ENCODE data around the gene DBP. TPM values are rescaled to one million over a fixed set of nuclear protein-coding genes. Genes with fewer than 3 reads are reported as not detected.

DBP gene
- total and polyA plus RNA-seq, 2 of the 13 experiments (the other 11 are each of a cell fraction or from before 2014, with no cell fraction given), result 1.7 to 5.8 TPM

- TF ChIP-seq ZNF512B (CRISPR knock-in tag; IDR thresholded peaks at IDR 0.05; ENCODE audit: borderline replicate concordance) (no peak), GLI4 (CRISPR knock-in tag; IDR thresholded peaks at IDR 0.05; ENCODE audit: borderline replicate concordance) (no peak), THYN1 (CRISPR knock-in tag; IDR thresholded peaks at IDR 0.05; ENCODE audit: borderline replicate concordance, low read depth) (no peak), ZNF839 (CRISPR knock-in tag; IDR thresholded peaks at IDR 0.05; ENCODE audit: borderline replicate concordance) (no peak), PATZ1 (CRISPR knock-in tag; IDR thresholded peaks at IDR 0.05) (no peak), PHF21A (CRISPR knock-in tag; IDR thresholded peaks at IDR 0.05) (no peak), ZNF138 (CRISPR knock-in tag; IDR thresholded peaks at IDR 0.05; ENCODE audit: low read depth) (no peak), ZBTB8A (CRISPR knock-in tag; IDR thresholded peaks at IDR 0.05; ENCODE audit: borderline replicate concordance, low read depth) (no peak), PTBP1 (IDR thresholded peaks at IDR 0.05; ENCODE audit: low read depth, low read length, poor library complexity, severe bottlenecking) (no peak)
- TF ChIP-seq, protein P1, sequence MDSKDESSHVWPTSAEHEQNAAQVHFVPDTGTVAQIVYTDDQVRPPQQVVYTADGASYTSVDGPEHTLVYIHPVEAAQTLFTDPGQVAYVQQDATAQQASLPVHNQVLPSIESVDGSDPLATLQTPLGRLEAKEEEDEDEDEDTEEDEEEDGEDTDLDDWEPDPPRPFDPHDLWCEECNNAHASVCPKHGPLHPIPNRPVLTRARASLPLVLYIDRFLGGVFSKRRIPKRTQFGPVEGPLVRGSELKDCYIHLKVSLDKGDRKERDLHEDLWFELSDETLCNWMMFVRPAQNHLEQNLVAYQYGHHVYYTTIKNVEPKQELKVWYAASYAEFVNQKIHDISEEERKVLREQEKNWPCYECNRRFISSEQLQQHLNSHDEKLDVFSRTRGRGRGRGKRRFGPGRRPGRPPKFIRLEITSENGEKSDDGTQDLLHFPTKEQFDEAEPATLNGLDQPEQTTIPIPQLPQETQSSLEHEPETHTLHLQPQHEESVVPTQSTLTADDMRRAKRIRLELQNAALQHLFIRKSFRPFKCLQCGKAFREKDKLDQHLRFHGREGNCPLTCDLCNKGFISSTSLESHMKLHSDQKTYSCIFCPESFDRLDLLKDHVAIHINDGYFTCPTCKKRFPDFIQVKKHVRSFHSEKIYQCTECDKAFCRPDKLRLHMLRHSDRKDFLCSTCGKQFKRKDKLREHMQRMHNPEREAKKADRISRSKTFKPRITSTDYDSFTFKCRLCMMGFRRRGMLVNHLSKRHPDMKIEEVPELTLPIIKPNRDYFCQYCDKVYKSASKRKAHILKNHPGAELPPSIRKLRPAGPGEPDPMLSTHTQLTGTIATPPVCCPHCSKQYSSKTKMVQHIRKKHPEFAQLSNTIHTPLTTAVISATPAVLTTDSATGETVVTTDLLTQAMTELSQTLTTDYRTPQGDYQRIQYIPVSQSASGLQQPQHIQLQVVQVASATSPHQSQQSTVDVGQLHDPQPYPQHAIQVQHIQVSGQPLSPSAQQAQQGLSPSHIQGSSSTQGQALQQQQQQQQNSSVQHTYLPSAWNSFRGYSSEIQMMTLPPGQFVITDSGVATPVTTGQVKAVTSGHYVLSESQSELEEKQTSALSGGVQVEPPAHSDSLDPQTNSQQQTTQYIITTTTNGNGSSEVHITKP (CRISPR knock-in tag; IDR thresholded peaks at IDR 0.05; ENCODE audit: low read depth), result no peak
Measured at GRCh38 chr19:48668332-48668731, 31.2 kb upstream of the DBP start (continued).

Measured in HepG2 (cell line).